HepG2 (cell line): ENCODE results near the gene FOXA1. TPM values are rescaled to one million over a fixed set of nuclear protein-coding genes. Genes with fewer than 3 reads are reported as not detected.

ENCODE experiments used
- ASH2L ChIP-seq: fragments of 300-600, 200-600 bp; sonication (generic); IDR thresholded peaks from 2 replicates; pipeline ENCODE4 v1.7.0; 2017; ENCODE audit warnings: low read depth, mild to moderate bottlenecking, moderate library complexity, mixed read lengths, low read length; ENCODE audit not compliant: insufficient read length
- DMAP1 ChIP-seq: IDR thresholded peaks from 2 replicates; pipeline ENCODE4 v1.6.1; 2016
- E2F1 ChIP-seq: sonication (generic); formaldehyde crosslinking; IDR thresholded peaks from 2 replicates; pipeline ENCODE4 v1.5.0; 2020; ENCODE audit warnings: missing genetic modification reagents
- EP300 ChIP-seq, 3 experiments: sonication (generic) in 1 of 3; formaldehyde crosslinking in 1 of 3; IDR thresholded peaks; 2 replicates each; pipeline versions ENCODE4 v1.5.1 to v1.6.1; 2011 to 2020; ENCODE audit warnings: low read depth in 2 of 3, low read length in 2 of 3, borderline replicate concordance in 1 of 3, improper control_type of control experiment in 1 of 3, mild to moderate bottlenecking in 1 of 3, missing genetic modification reagents in 1 of 3, moderate library complexity in 1 of 3
- FOSL2 ChIP-seq: sonication (generic); formaldehyde crosslinking; IDR thresholded peaks from 2 replicates; pipeline ENCODE4 v1.4.0; 2020; ENCODE audit warnings: missing genetic modification reagents
- HOXA3 ChIP-seq: sonication (generic); formaldehyde crosslinking; IDR thresholded peaks from 2 replicates; pipeline ENCODE4 v1.5.0; 2020; ENCODE audit warnings: missing genetic modification reagents
- KDM6A ChIP-seq: IDR thresholded peaks from 2 replicates; pipeline ENCODE4 v1.6.1; 2016; ENCODE audit warnings: low read depth
- KLF11 ChIP-seq: IDR thresholded peaks from 2 replicates; pipeline ENCODE4 v1.6.1; 2016; ENCODE audit warnings: missing compliant biosample characterization
- NCOR1 ChIP-seq: fragments of 200-600 bp; sonication (generic); IDR thresholded peaks from 2 replicates; pipeline ENCODE4 v1.7.0; 2017; ENCODE audit warnings: antibody characterized with exemption, low read length, borderline replicate concordance
- NPAS2 ChIP-seq: sonication (generic); formaldehyde crosslinking; IDR thresholded peaks from 2 replicates; pipeline ENCODE4 v1.8.0; 2022; ENCODE audit warnings: mild to moderate bottlenecking, missing genetic modification reagents, borderline replicate concordance
- TAF15 ChIP-seq: fragments of 200-400 bp; formaldehyde crosslinking; IDR thresholded peaks from one replicate; pipeline ENCODE4 v1.6.1; 2018; ENCODE audit warnings: mild to moderate bottlenecking, low read depth, low read length; ENCODE audit not compliant: poor library complexity, severe bottlenecking
- ZBTB43 ChIP-seq: sonication (generic); formaldehyde crosslinking; conservative IDR thresholded peaks from 2 replicates; pipeline ENCODE4 v1.4.0; 2020; ENCODE audit warnings: missing genetic modification reagents
- ZNF232 ChIP-seq: sonication (generic); formaldehyde crosslinking; IDR thresholded peaks from 2 replicates; pipeline ENCODE4 v1.4.0; 2020; ENCODE audit warnings: missing genetic modification reagents, borderline replicate concordance
- ZNF234 ChIP-seq: sonication (generic); formaldehyde crosslinking; conservative IDR thresholded peaks from 2 replicates; pipeline ENCODE4 v1.5.1; 2020; ENCODE audit warnings: mild to moderate bottlenecking, missing genetic modification reagents
- ZNF576 ChIP-seq: sonication (generic); formaldehyde crosslinking; IDR thresholded peaks from 2 replicates; pipeline ENCODE4 v1.4.0; 2020; ENCODE audit warnings: mild to moderate bottlenecking, missing genetic modification reagents
- ZNF577 ChIP-seq: sonication (generic); formaldehyde crosslinking; IDR thresholded peaks from 2 replicates; pipeline ENCODE4 v1.4.0; 2020; ENCODE audit warnings: mild to moderate bottlenecking, low read depth, missing genetic modification reagents, borderline replicate concordance
- ZNF589 ChIP-seq: sonication (generic); formaldehyde crosslinking; conservative IDR thresholded peaks from 2 replicates; pipeline ENCODE4 v1.8.0; 2022; ENCODE audit warnings: mild to moderate bottlenecking, moderate library complexity, missing genetic modification reagents
- ZNF768 ChIP-seq: sonication (generic); formaldehyde crosslinking; IDR thresholded peaks from 2 replicates; pipeline ENCODE4 v1.4.0; 2020; ENCODE audit warnings: missing genetic modification reagents
- polyA plus RNA-seq, 8 experiments: library from polyadenylated mRNA; depleted of rRNA in 3 of 8; stranded (reverse) in 7 of 8; unstranded in 1 of 8; fragments of >200 nt; fragmentation: Illumina TruSeq in 4 of 8; extraction: Trizol in 4 of 8; gene quantifications; 2 replicates each; pipeline versions ENCODE4 v1.2.1 to v1.2.3, GENCODE V29; 2011 to 2016; ENCODE audit warnings: low read depth in 4 of 8, missing spikeins in 1 of 8, mixed read lengths in 1 of 8; ENCODE audit not compliant: insufficient read depth in 1 of 8
- total RNA-seq, 5 experiments: library from RNA; depleted of rRNA; stranded (reverse); fragments of >200 nt; fragmentation: Illumina TruSeq; extraction: Trizol; gene quantifications; 2 replicates each; pipeline ENCODE4 v1.2.3, GENCODE V29; 2016; ENCODE audit warnings: low read depth in 1 of 5
- TF ChIP-seq, protein P1 (sequence below): sonication (generic); formaldehyde crosslinking; IDR thresholded peaks from 2 replicates; pipeline ENCODE4 v1.4.0; 2020; ENCODE audit warnings: missing genetic modification reagents, low read depth, mild to moderate bottlenecking, borderline replicate concordance
- TF ChIP-seq, protein P2 (sequence below): sonication (generic); formaldehyde crosslinking; IDR thresholded peaks from 2 replicates; pipeline ENCODE4; 2020; ENCODE audit warnings: missing genetic modification reagents, mild to moderate bottlenecking, borderline replicate concordance
- TF ChIP-seq, protein P3 (sequence below): sonication (generic); formaldehyde crosslinking; IDR thresholded peaks from 2 replicates; pipeline ENCODE4 v1.4.0; 2020; ENCODE audit warnings: missing genetic modification reagents

Gene FOXA1
- total and polyA plus RNA-seq, 2 of the 13 experiments (the other 11 are each of a cell fraction or from before 2014, with no cell fraction given): 43.4 to 58.6 TPM

DNA sequence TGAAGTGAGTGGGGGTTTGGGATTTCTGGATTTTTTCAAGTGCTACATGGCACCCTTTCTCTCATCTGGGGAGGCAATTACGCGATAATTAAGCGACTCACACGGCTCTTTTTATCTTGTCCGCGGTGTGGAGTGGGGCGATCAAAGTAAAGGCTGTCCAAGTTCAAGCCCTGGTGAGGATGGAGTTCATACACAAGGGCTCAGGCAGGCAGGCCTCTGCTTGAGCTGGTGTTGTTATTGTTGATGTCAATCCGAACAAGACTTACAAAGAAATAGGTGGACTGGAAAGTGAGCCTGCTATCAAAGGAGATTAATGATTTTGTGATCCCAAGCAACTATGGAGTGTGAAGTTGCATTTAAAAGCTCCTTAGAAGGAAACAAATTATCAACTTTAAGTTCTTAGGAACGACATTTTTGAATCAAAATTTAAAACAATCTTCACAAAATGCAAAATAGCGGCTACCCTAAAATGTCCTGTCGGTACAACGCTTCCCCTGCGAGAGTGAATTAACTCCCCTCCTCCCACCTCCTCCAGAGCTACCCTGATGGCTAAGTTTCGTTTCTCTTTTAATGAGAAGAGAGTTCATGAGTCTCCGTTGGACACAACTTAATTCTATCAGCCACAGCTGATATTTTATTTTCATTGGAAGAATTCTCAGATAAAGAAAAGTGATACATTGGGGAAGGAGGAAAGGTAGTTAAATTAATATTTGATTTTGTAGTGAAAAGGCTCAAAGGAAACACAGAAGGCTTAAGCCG lies 5.9 kb downstream of the FOXA1 start (continued):
- TF ChIP-seq, protein P1, sequence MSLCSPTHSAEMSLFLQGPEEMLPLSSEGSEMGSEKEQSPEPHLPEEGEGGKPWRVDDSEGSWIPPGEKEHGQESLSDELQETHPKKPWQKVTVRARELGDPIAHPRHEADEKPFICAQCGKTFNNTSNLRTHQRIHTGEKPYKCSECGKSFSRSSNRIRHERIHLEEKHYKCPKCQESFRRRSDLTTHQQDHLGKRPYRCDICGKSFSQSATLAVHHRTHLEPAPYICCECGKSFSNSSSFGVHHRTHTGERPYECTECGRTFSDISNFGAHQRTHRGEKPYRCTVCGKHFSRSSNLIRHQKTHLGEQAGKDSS (CRISPR knock-in tag): no peak
- TF ChIP-seq ZBTB43 (CRISPR knock-in tag) (peak; percentile 65; the same call in 1 of the 2 replicates), ZNF589 (CRISPR knock-in tag) (no peak), TAF15 (no peak), EP300 (IDR thresholded peaks at IDR 0.05; ENCODE audit: low read depth in 2 of 2, low read length in 2 of 2) (no peak), EP300 (CRISPR knock-in tag; IDR thresholded peaks at IDR 0.05; ENCODE audit: borderline replicate concordance) (no peak), HOXA3 (CRISPR knock-in tag) (peak; percentile 15; the same call in 1 of the 2 replicates), ZNF577 (CRISPR knock-in tag) (no peak), ZNF234 (CRISPR knock-in tag) (no peak), E2F1 (CRISPR knock-in tag) (no peak), ASH2L (no peak), NPAS2 (CRISPR knock-in tag) (no peak), ZNF232 (CRISPR knock-in tag) (peak; percentile 43; the same call in 1 of the 2 replicates), ZNF768 (CRISPR knock-in tag) (no peak), DMAP1 (CRISPR knock-in tag) (no peak; the same call in 1 of the 2 replicates), NCOR1 (0 out of 2 replicates have a peak, but pooled peaks have one; percentile 1), KLF11 (CRISPR knock-in tag) (peak; percentile 8; the same call in 1 of the 2 replicates), FOSL2 (no peak; the same call in 1 of the 2 replicates), ZNF576 (CRISPR knock-in tag) (no peak), KDM6A (CRISPR knock-in tag) (no peak)
- TF ChIP-seq, protein P2, sequence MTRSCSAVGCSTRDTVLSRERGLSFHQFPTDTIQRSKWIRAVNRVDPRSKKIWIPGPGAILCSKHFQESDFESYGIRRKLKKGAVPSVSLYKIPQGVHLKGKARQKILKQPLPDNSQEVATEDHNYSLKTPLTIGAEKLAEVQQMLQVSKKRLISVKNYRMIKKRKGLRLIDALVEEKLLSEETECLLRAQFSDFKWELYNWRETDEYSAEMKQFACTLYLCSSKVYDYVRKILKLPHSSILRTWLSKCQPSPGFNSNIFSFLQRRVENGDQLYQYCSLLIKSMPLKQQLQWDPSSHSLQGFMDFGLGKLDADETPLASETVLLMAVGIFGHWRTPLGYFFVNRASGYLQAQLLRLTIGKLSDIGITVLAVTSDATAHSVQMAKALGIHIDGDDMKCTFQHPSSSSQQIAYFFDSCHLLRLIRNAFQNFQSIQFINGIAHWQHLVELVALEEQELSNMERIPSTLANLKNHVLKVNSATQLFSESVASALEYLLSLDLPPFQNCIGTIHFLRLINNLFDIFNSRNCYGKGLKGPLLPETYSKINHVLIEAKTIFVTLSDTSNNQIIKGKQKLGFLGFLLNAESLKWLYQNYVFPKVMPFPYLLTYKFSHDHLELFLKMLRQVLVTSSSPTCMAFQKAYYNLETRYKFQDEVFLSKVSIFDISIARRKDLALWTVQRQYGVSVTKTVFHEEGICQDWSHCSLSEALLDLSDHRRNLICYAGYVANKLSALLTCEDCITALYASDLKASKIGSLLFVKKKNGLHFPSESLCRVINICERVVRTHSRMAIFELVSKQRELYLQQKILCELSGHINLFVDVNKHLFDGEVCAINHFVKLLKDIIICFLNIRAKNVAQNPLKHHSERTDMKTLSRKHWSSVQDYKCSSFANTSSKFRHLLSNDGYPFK (CRISPR knock-in tag): no peak
- TF ChIP-seq, protein P3, sequence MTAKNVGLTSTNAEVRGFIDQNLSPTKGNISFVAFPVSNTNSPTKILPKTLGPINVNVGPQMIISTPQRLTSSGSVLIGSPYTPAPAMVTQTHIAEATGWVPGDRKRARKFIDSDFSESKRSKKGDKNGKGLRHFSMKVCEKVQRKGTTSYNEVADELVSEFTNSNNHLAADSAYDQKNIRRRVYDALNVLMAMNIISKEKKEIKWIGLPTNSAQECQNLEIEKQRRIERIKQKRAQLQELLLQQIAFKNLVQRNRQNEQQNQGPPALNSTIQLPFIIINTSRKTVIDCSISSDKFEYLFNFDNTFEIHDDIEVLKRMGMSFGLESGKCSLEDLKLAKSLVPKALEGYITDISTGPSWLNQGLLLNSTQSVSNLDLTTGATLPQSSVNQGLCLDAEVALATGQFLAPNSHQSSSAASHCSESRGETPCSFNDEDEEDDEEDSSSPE (CRISPR knock-in tag): no peak
